K562 (cell line): ENCODE data around the gene PIH1D1. TPM values are rescaled to one million over a fixed set of nuclear protein-coding genes. Genes with fewer than 3 reads are reported as not detected.

ENCODE experiments used
- ATAC-seq: fragments of 200-7000 bp; cut with Tn5 transposase; 3 replicates; pipeline ENCODE4 v1.9.1; 2020; ENCODE audit warnings: moderate library complexity
- BruUV-seq: library from RNA; stranded (reverse); fragments of 400-500 nt; replicated peaks from 2 replicates; lab custom pipeline; 2021; lab: Mats Ljungman, UMichigan
- CTCF ChIA-PET: fragments of 300-600 bp; formaldehyde crosslinking; extraction: SDS; loops from one replicate; lab custom pipeline; 2021; ENCODE audit warnings: low intra/inter-chr PET ratio; lab: Yijun Ruan, JAX
- POLR2A ChIA-PET: fragments of 300-600, 350-650 bp; sonication (Branson Sonifier 250); formaldehyde crosslinking; extraction: SDS; loops from one replicate; lab custom pipeline; 2021; ENCODE audit warnings: antibody characterized with exemption, inconsistent platforms; lab: Yijun Ruan, JAX
- DNase-seq, 4 experiments: peaks; one replicate each; pipeline versions ENCODE4 v3.0.0 to v3.0.0-alpha.2; 2011 to 2018; ENCODE audit warnings: low spot score in 3 of 4, mixed read lengths in 3 of 4; ENCODE audit errors: extremely low read depth in 1 of 4
- FAIRE-seq: peaks from 2 replicates; lab custom pipeline; 2011; peaks lifted over from hg19 to GRCh38; lab: Jason Lieb, UNC
- H2AFZ ChIP-seq: 2 replicates; pipeline ENCODE4 v1.6.0; 2011; ENCODE audit warnings: low read depth, low read length, control low read depth, inconsistent platforms
- H3K27ac ChIP-seq: fragments of 200-600 bp; 3 replicates; pipeline ENCODE4 v1.8.0; 2011; ENCODE audit warnings: low read depth, mild to moderate bottlenecking, control low read depth, inconsistent platforms, low read length, moderate library complexity, mixed read lengths; ENCODE audit errors: extremely low read depth
- H3K27me3 ChIP-seq, 2 experiments: fragments of 300-600 bp in 1 of 2; 2 replicates in 1 of 2; 3 replicates in 1 of 2; pipeline versions ENCODE4 v1.6.0 to v1.8.0; 2011; ENCODE audit warnings: inconsistent platforms in 2 of 2, low read length in 2 of 2, mild to moderate bottlenecking in 1 of 2, mixed read lengths in 1 of 2, moderate library complexity in 1 of 2; ENCODE audit not compliant: control insufficient read depth in 2 of 2, insufficient read depth in 2 of 2
- H3K36me3 ChIP-seq: fragments of 300-600 bp; 3 replicates; pipeline ENCODE4 v1.8.0; 2011; ENCODE audit warnings: mild to moderate bottlenecking, low read length, inconsistent platforms; ENCODE audit not compliant: control insufficient read depth, insufficient read depth
- H3K4me1 ChIP-seq, 2 experiments: fragments of 200-600 bp in 1 of 2; replicated peaks in 1 of 2; 2 replicates in 1 of 2; 3 replicates in 1 of 2; pipeline versions ENCODE4 v1.5.1 to v1.8.0; 2011; ENCODE audit warnings: inconsistent platforms in 2 of 2, low read length in 2 of 2, mild to moderate bottlenecking in 1 of 2, mixed read lengths in 1 of 2, moderate library complexity in 1 of 2; ENCODE audit not compliant: control insufficient read depth in 2 of 2, insufficient read depth in 2 of 2
- H3K4me2 ChIP-seq: 2 replicates; pipeline ENCODE4 v1.6.1; 2011; ENCODE audit warnings: low read length, control low read depth, inconsistent platforms, mixed read lengths; ENCODE audit not compliant: insufficient read depth
- H3K4me3 ChIP-seq: fragments of 200-600 bp; sonication (generic), shearing (Covaris generic); 2 replicates; pipeline ENCODE4 v1.5.1; 2016; ENCODE audit warnings: control low read depth, inconsistent platforms
- H3K79me2 ChIP-seq: fragments of 200-600 bp; 3 replicates; pipeline ENCODE4 v1.8.0; 2011; ENCODE audit warnings: low read length, inconsistent platforms; ENCODE audit not compliant: control insufficient read depth, insufficient read depth
- H3K9ac ChIP-seq, 2 experiments: 2 replicates each; pipeline versions ENCODE4 v1.6.0 to v1.6.1; 2011; ENCODE audit warnings: low read depth in 2 of 2, low read length in 2 of 2, control low read depth in 1 of 2, inconsistent platforms in 1 of 2, mild to moderate bottlenecking in 1 of 2, mixed read lengths in 1 of 2; ENCODE audit not compliant: insufficient read depth in 1 of 2
- H3K9me1 ChIP-seq: one replicate; pipeline ENCODE4 v1.6.0; 2011; ENCODE audit warnings: inconsistent platforms, mild to moderate bottlenecking, low read length, moderate library complexity; ENCODE audit not compliant: control insufficient read depth, insufficient read depth
- H3K9me3 ChIP-seq: replicated peaks from 2 replicates; pipeline ENCODE4 v1.5.1; 2011; ENCODE audit warnings: low read depth, low read length, inconsistent platforms; ENCODE audit not compliant: control insufficient read depth, insufficient read depth
- H4K20me1 ChIP-seq: replicated peaks from 2 replicates; pipeline ENCODE4 v1.6.1; 2011; ENCODE audit warnings: low read length, inconsistent platforms, mixed read lengths; ENCODE audit not compliant: control insufficient read depth, insufficient read depth
- CAMTA2 ChIP-seq: fragments of 250-450 bp; sonication (Bioruptor Pico); conservative IDR thresholded peaks from 2 replicates; pipeline ENCODE4 v1.5.1; 2022
- JUND ChIP-seq, 2 experiments: IDR thresholded peaks; 2 replicates in 1 of 2; 3 replicates in 1 of 2; pipeline ENCODE4 v1.6.1; 2011; ENCODE audit warnings: borderline replicate concordance in 2 of 2, low read depth in 2 of 2, low read length in 2 of 2, improper control_type of control experiment in 1 of 2, missing biosample characterization in 1 of 2, missing genetic modification characterization in 1 of 2, missing genetic modification reagents in 1 of 2
- NR2C2 ChIP-seq, 2 experiments: fragments of 200-800 bp in 1 of 2; sonication (Bioruptor generic) in 1 of 2; sonication (generic) in 1 of 2; formaldehyde crosslinking in 1 of 2; IDR thresholded peaks; 2 replicates each; pipeline versions ENCODE4 v1.6.1 to v1.8.0; 2016 to 2022; ENCODE audit warnings: mild to moderate bottlenecking in 1 of 2, missing compliant biosample characterization in 1 of 2, missing genetic modification characterization in 1 of 2, missing genetic modification reagents in 1 of 2
- POLR2A ChIP-seq: fragments of 450-650 bp; conservative IDR thresholded peaks from 2 replicates; pipeline ENCODE4 v1.6.1; 2016
- TFAP4 ChIP-seq: sonication (generic); formaldehyde crosslinking; IDR thresholded peaks from 2 replicates; pipeline ENCODE4 v1.8.0; 2022; ENCODE audit warnings: missing genetic modification reagents, mild to moderate bottlenecking, moderate library complexity, borderline replicate concordance
- ZNF263 ChIP-seq: sonication (generic); formaldehyde crosslinking; IDR thresholded peaks from 2 replicates; pipeline ENCODE4 v1.8.0; 2022; ENCODE audit warnings: mild to moderate bottlenecking, missing genetic modification reagents, borderline replicate concordance
- WGBS: fragments of 100-300 bp; shearing (Covaris generic); methylation state at CpG from one replicate; pipeline ENCODE4 v1.1.6; 2016; ENCODE audit warnings: low coverage, mixed read lengths; ENCODE audit not compliant: insufficient coverage; ENCODE audit errors: missing lambda C conversion rate; 5-methylcytosine and 5-hydroxymethylcytosine counted together
- in situ Hi-C: fragments of 300-500 bp; cut with MboI; formaldehyde crosslinking; loops from 4 replicates; pipeline ENCODE4 v1.15.0; 2018; ENCODE audit warnings: inconsistent platforms, mixed read lengths
- intact Hi-C: fragments of 100-400 bp; cut with micrococcal nuclease; formaldehyde crosslinking; loops from 2 replicates; pipeline ENCODE4 v1.14.2; 2022
- polyA plus RNA-seq, 8 experiments: library from polyadenylated mRNA; depleted of rRNA in 4 of 8; stranded (reverse) in 5 of 8; unstranded in 3 of 8; fragments of >200 nt; fragmentation: Nextera tagmentation in 2 of 8; fragmentation: Illumina TruSeq in 1 of 8; extraction: Ambion mirVana in 2 of 8; extraction: Trizol in 1 of 8; gene quantifications; 2 replicates each; pipeline versions ENCODE4 v1.2.1 to v1.2.3, GENCODE V29; 2011 to 2014; ENCODE audit warnings: inconsistent platforms in 1 of 8, missing spikeins in 1 of 8
- total RNA-seq, 7 experiments: library from RNA; depleted of rRNA in 6 of 7; stranded (reverse); fragments of >200 nt in 6 of 7; fragmentation: Illumina TruSeq in 2 of 7; extraction: Trizol in 2 of 7; gene quantifications; 2 replicates each; pipeline versions ENCODE4 v1.2.1 to v1.2.3, GENCODE V29; 2011 to 2021; ENCODE audit warnings: low replicate concordance in 1 of 7
- TF ChIP-seq, protein P1 (sequence below): fragments of 250-450 bp; sonication (Bioruptor Pico); IDR thresholded peaks from 2 replicates; pipeline ENCODE4 v1.5.0; 2020; ENCODE audit warnings: mild to moderate bottlenecking, borderline replicate concordance

The PIH1D1 gene
- total and polyA plus RNA-seq, 9 of the 15 experiments (the other 6 are each of a cell fraction or from before 2014, with no cell fraction given): 26.5 to 224 (median 137) TPM

DNA sequence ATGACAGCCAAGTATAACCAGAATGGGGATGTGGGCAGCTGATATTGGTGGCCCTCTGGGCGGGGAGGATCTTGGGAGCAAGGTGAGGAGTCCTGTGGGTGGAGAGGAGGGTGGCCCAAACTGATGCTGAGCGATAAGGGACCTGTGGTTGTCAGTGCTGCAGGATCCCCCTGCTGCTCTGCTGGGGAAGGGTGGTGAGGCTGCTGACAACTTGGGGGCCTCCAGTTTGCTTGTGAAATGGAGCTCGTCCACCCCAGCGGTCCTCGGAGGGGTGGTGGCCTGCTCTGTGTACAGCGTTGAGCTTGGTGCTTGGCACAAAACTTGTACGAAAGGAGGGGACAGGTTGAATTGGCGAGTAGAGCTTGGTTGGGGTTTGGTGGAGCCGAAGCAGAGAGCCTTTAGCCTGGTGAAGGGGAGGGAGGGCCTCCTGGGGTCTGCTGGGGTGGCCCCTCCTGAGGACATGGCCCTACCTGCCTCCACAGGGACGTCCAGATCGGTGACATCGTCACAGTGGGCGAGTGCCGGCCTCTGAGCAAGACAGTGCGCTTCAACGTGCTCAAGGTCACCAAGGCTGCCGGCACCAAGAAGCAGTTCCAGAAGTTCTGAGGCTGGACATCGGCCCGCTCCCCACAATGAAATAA is 47.5 kb upstream of the PIH1D1 start (continued):
- TF ChIP-seq NR2C2 (CRISPR knock-in tag; IDR thresholded peaks at IDR 0.05) (no peak), NR2C2 (tag; IDR thresholded peaks at IDR 0.05) (no peak), TFAP4 (CRISPR knock-in tag) (0 out of 2 replicates have a peak, but pooled peaks have one; percentile 18)
- TF ChIP-seq, protein P1, sequence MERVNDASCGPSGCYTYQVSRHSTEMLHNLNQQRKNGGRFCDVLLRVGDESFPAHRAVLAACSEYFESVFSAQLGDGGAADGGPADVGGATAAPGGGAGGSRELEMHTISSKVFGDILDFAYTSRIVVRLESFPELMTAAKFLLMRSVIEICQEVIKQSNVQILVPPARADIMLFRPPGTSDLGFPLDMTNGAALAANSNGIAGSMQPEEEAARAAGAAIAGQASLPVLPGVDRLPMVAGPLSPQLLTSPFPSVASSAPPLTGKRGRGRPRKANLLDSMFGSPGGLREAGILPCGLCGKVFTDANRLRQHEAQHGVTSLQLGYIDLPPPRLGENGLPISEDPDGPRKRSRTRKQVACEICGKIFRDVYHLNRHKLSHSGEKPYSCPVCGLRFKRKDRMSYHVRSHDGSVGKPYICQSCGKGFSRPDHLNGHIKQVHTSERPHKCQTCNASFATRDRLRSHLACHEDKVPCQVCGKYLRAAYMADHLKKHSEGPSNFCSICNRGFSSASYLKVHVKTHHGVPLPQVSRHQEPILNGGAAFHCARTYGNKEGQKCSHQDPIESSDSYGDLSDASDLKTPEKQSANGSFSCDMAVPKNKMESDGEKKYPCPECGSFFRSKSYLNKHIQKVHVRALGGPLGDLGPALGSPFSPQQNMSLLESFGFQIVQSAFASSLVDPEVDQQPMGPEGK (CRISPR knock-in tag): no peak

DNA sequence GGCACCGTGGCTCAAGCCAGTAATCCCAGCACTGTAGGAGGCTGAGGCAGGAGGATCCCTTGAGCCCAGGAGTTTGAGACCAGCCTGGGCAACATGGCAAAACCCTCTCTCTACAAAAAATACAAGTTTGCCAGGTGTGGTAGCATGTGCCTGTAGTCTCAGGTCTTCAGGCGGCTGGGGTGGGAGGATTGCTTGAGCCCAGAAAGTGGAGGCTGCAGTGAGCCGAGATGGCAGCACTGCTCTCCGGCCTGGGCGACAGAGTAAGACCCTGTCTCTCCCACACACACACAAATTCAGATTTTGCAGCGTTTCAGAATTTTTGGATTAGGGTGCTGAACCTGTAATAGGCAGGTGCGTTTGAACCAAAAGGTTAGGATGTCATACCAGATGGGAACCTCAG is 46.9 kb upstream of the PIH1D1 start:
- TF ChIP-seq ZNF263 (CRISPR knock-in tag) (0 out of 2 replicates have a peak, but pooled peaks have one; percentile 27), JUND (IDR thresholded peaks at IDR 0.05; ENCODE audit: borderline replicate concordance, low read depth, low read length) (no peak), JUND (tag; IDR thresholded peaks at IDR 0.05; ENCODE audit: borderline replicate concordance, low read depth, low read length) (no peak), POLR2A (peak; percentile 21; the same call in 1 of the 2 replicates), CAMTA2 (no peak)
- DNase-seq: no peak
- H3K4me3 ChIP-seq: peak overlapping the region; percentile 89; the same call in 1 of the 2 replicates
- ChIA-PET CTCF (no interaction called here), POLR2A (interaction anchor here (0.6 to 2.3 kb wide), 4 partner anchors 35 to 76 kb away, joined by 3 to 7 read pairs (median 3); no protein-coding TSS in a partner anchor)
- no TSS peak for BruUV-seq
- no peak for ATAC-seq
- H3K27ac ChIP-seq: peak overlapping the region; percentile 5; the same call in 1 of the 3 replicates
- H3K9ac ChIP-seq: peak overlapping the region; percentile 91 to 99
- intact Hi-C loops: no loop called here
- H3K9me3 ChIP-seq: no peaks in the 10 kb centered on the region
- H4K20me1 ChIP-seq: peaks cover 32% of the 10 kb centered on the region
- no peak overlapping the region for H2AFZ ChIP-seq
- peak overlapping the region; percentile 97 for H3K4me2 ChIP-seq
- peaks cover 7% of the 10 kb centered on the region for H3K9me1 ChIP-seq
- WGBS: 70% methylated on average over 7 of the region's 7 CpGs
- peaks cover 35 to 46% of the 10 kb centered on the region in 2 experiments; a peak in 4 of 5 replicates for H3K4me1 ChIP-seq
- no peaks in the 10 kb centered on the region for H3K27me3 ChIP-seq
- in situ Hi-C loops: loop anchor here (10.0 kb wide), 1 partner anchor 376 kb away; the partner anchor contains the start of genes AKT1S1 and TBC1D17
- peaks cover 35% of the 10 kb centered on the region for H3K79me2 ChIP-seq
- H3K36me3 ChIP-seq: peaks cover 38% of the 10 kb centered on the region
- FAIRE-seq: no peak
